ENCODE measurements around the gene ZFPL1. TPM values are rescaled to one million over a fixed set of nuclear protein-coding genes. Genes with fewer than 3 reads are reported as not detected.
A peak's percentile ranks its signal among the peaks of the same experiment; 100 is the strongest.

Gene ZFPL1
- total and polyA plus RNA-seq, 10 of the 15 experiments (the other 5 are each of a cell fraction or from before 2014, with no cell fraction given) = 2.2 to 37.8 (median 27.0) TPM

DNA sequence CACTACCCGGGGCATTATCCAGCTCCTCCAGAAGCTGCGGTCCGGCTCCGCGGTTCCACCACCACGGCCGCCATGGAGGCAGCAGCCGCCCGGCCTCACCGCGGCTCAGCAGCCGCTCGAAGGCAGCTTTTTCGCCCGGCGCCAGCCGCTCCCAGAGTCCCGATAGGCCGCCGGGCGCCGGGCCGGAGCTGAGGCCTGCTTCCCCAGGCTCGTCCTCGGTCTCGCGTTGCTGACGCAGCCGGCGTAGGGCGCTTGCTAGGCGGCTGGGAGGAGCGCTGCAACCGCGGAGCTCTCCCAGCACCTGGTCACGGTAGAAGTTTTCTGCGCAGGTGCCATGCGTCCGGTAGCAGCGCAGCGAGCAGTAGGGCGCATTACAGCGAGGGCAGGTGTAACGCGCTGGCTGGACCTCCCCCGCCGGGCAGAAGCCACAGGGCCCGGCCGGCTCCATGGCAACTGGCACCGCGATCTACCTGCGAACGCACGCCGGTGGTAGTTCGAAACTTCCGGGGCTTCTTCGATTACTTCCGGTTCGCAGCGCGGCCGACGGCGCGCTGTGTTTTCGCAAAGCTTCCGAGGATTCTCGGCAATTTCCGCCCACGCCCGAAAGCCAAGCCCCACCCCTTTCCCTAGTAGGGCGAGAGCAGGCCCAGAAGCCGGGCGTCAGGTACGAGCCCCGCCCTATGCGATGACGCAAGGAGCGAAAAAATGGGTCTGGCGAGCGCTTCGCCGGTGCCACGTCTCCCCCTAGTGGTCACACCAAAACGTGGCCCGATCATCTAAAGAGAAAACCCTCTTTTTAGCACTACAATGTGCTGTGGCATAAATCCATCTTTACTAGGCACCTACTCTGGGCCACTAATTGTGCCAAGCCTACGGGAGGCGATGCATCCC lies 33.4 kb downstream of the ZFPL1 start, which contains the start of gene ZNHIT2 (continued):
- TF ChIP-seq ELK1 (IDR thresholded peaks at IDR 0.05; ENCODE audit: low read depth, low read length) (peak; percentile 87), NBN (IDR thresholded peaks at IDR 0.05) (peak; percentile 82), USF2 (IDR thresholded peaks at IDR 0.05; ENCODE audit: borderline replicate concordance, low read depth, low read length) (no peak; the same call in 1 of the 2 replicates), RFX5 (IDR thresholded peaks at IDR 0.05; ENCODE audit: low read depth, low read length) (no peak), SREBF2 (IDR thresholded peaks at IDR 0.05; ENCODE audit: low read length) (peak; percentile 72), RAD51 (IDR thresholded peaks at IDR 0.05) (no peak), CREB1 (IDR thresholded peaks at IDR 0.05; ENCODE audit: low read depth) (peak; percentile 95), KDM1A (IDR thresholded peaks at IDR 0.05; ENCODE audit: borderline replicate concordance) (no peak), CBX5 (IDR thresholded peaks at IDR 0.05; ENCODE audit: low read depth) (0 out of 2 replicates have a peak, but pooled peaks have one; percentile 64), MEF2A (IDR thresholded peaks at IDR 0.05; ENCODE audit: insufficient read depth, low read depth, low read length) (peak; percentile 38; the same call in 1 of the 2 replicates), SUZ12 (IDR thresholded peaks at IDR 0.05; ENCODE audit: unreplicated experiment) (no peak), USF1 (IDR thresholded peaks at IDR 0.05; ENCODE audit: borderline replicate concordance, extremely low read length, insufficient read depth, low read depth, low read length) (no peak), MTA3 (IDR thresholded peaks at IDR 0.05; ENCODE audit: borderline replicate concordance, low read length) (no peak), CEBPB (IDR thresholded peaks at IDR 0.05; ENCODE audit: borderline replicate concordance in 1 of 2, low read depth in 2 of 2, low read length in 2 of 2) (peak in 1 of 2 experiments; percentile 65; a peak in 2 of 4 replicates), CBX3 (IDR thresholded peaks at IDR 0.05; ENCODE audit: borderline replicate concordance, low read depth) (no peak), RB1 (IDR thresholded peaks at IDR 0.05; ENCODE audit: borderline replicate concordance) (0 out of 2 replicates have a peak, but pooled peaks have one; percentile 66), KLF5 (IDR thresholded peaks at IDR 0.05; ENCODE audit: partially characterized antibody) (peak; percentile 43), MAX (IDR thresholded peaks at IDR 0.05; ENCODE audit: low read depth, low read length) (peak; percentile 86), RELA (IDR thresholded peaks at IDR 0.05; ENCODE audit: borderline replicate concordance, partially characterized antibody) (peak; percentile 12), CEBPZ (IDR thresholded peaks at IDR 0.05; ENCODE audit: low read depth, low read length) (no peak)

Data from GM12878 (cell line).